ENCODE measurements around the gene PNPLA8. TPM values are rescaled to one million over a fixed set of nuclear protein-coding genes. Genes with fewer than 3 reads are reported as not detected.

PNPLA8 gene
- polyA plus RNA-seq, 1 donor, result 24.1 TPM

DNA sequence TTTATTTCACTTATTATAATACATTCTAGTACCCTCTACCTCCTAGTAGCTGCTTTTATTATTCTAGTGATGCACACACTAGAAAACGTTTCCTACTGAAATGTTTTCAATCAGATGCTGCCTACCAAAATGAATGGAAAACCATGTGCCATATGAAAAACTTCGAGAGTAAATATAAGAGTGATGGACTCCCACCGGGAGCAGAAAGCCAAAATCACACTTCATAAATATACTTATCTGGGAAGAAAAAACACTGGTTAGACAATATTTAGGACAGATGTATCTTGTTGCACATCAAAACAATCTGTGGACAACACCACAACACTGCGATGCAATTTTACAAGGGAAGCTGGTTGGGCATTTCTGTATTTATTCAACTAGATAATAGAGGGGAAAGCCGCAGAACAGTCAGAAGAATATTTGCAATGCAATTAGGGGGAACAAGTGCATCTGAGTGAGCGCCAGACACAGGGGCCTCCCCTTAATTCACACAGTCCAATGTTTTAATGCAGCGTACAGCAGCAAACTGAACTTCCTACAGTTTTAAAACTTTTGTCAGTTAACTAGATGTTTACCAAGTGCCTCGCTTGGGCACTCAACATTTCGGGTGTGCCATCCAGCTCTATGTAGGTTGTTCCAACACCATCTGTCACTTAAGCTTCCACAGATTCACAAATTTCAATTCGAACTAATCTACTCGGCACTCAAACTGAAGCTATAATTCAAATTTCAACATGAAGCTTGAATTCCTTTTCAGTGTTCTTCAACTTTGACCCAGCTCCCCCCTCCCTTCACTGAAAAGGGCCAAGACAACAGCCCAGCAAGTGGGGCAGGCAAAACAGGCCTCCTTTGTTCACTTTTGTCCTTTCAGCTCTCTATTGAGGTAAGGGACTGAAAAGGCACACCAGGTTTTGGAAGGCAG lies 77.1 kb downstream of the PNPLA8 start:
- Histone ChIP-seq H3K27me3 (ENCODE audit: control insufficient read depth, insufficient read depth, low read length) (no peaks in the 10 kb centered on the region), H3K27ac (ENCODE audit: low read length) (no peak overlapping the region), H3K4me1 (ENCODE audit: control insufficient read depth, insufficient read depth, low read length) (peaks cover 5% of the 10 kb centered on the region), H3K9me3 (ENCODE audit: control insufficient read depth, low read depth, low read length) (no peaks in the 10 kb centered on the region), H3K36me3 (ENCODE audit: control insufficient read depth, insufficient read depth, low read length) (no peaks in the 10 kb centered on the region), H3K4me3 (ENCODE audit: low read length) (no peak overlapping the region)
- no peak for DNase-seq
- WGBS (ENCODE audit: insufficient coverage, low lambda C conversion rate), result 68% methylated on average over 4 of the region's 11 CpGs

DNA sequence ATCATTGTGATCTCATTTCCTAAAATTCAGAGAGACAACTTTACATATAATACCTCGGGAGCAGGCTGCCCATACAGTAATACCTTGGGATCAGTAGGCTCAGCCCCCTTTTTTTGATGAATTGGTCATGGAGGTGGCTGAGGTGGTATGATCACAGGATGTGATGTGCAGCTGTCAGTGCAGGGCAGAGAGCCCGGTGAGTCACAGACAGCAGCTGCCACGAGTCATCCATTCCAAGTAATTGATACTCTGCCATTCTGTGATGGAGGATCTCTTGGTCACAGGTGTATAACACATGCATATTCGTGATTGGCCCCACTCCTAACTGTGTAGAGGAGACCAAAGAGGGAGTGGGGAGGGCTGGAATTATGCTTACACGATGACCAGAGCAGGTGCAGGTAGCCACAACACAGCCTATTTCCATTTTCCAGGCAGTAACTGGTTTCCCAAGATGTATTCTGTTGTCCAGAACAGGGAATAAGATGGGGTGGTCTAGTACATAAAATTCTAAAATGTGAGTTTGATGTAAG lies 83.8 kb downstream of the PNPLA8 start:
- no peak for DNase-seq
- H3K9me3 ChIP-seq (ENCODE audit: control insufficient read depth, low read depth, low read length), result no peaks in the 10 kb centered on the region
- H3K27me3 ChIP-seq (ENCODE audit: control insufficient read depth, insufficient read depth, low read length), result no peaks in the 10 kb centered on the region
- no CpG with 5 or more reads among the region's 5 CpGs for WGBS (ENCODE audit: insufficient coverage, low lambda C conversion rate)
- no peaks in the 10 kb centered on the region for H3K4me1 ChIP-seq (ENCODE audit: control insufficient read depth, insufficient read depth, low read length)
- H3K27ac ChIP-seq (ENCODE audit: low read length), result no peak overlapping the region
- no peaks in the 10 kb centered on the region for H3K36me3 ChIP-seq (ENCODE audit: control insufficient read depth, insufficient read depth, low read length)
- H3K4me3 ChIP-seq (ENCODE audit: low read length), result no peak overlapping the region

DNA sequence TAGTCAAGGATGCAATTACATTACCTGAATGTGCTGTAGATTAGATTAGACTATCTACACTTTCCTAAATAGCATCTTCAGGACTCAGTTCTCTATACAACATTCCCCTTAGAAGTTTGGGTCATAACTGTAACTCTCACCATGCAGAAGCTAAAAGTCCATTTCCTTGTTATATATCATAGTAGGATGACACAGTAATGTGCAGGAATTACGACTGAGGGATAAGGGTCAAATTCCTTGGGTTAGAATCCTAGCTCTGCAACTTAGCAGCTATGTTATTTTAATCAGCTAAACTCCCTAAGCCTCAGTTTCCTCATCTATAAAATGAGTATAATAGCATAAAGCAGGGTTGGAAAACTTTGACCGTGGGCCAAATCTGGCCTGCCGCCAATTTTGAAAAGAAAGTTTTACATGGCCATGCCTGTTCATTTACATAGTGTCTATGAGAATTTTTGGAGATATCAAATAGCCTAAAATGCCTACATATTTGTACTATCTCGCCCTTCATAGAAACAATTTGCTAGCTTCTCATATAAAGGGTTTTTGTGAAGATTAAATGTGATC lies 84.5 kb downstream of the PNPLA8 start:
- DNase-seq, result peak in 1 of 2 donors; percentile 39
- no peak overlapping the region for H3K27ac ChIP-seq (ENCODE audit: low read length)
- no peaks in the 10 kb centered on the region for H3K4me1 ChIP-seq (ENCODE audit: control insufficient read depth, insufficient read depth, low read length)
- H3K36me3 ChIP-seq (ENCODE audit: control insufficient read depth, insufficient read depth, low read length), result no peaks in the 10 kb centered on the region
- H3K4me3 ChIP-seq (ENCODE audit: low read length), result no peak overlapping the region
- H3K9me3 ChIP-seq (ENCODE audit: control insufficient read depth, low read depth, low read length), result no peaks in the 10 kb centered on the region
- WGBS (ENCODE audit: insufficient coverage, low lambda C conversion rate), result 100% methylated on average over 1 of the region's 4 CpGs
- H3K27me3 ChIP-seq (ENCODE audit: control insufficient read depth, insufficient read depth, low read length), result no peaks in the 10 kb centered on the region

DNA sequence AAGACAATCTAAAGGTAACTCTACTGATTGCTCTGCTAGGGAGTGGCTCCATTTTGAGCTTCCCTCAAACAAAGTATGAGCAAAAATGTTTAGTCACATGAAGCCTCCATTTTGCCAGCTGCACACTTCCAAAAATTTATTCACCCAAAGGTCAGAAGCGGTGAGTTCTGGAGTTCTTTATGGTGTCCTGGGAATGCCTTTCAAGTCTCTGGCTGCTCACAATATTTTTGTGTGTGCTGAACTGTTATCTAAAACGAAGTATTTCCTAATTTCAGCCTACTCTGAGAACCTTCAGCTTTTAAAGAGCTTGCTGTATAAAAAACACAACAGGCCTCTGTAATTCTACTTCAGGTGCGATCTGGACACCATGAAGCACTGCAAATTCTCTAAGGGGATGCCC lies 85.3 kb downstream of the PNPLA8 start:
- Histone ChIP-seq H3K4me1 (ENCODE audit: control insufficient read depth, insufficient read depth, low read length) (no peaks in the 10 kb centered on the region), H3K27me3 (ENCODE audit: control insufficient read depth, insufficient read depth, low read length) (no peaks in the 10 kb centered on the region), H3K9me3 (ENCODE audit: control insufficient read depth, low read depth, low read length) (no peaks in the 10 kb centered on the region), H3K27ac (ENCODE audit: low read length) (no peak overlapping the region), H3K4me3 (ENCODE audit: low read length) (no peak overlapping the region), H3K36me3 (ENCODE audit: control insufficient read depth, insufficient read depth, low read length) (no peaks in the 10 kb centered on the region)
- no CpG with 5 or more reads among the region's 3 CpGs for WGBS (ENCODE audit: insufficient coverage, low lambda C conversion rate)
- no peak for DNase-seq

DNA sequence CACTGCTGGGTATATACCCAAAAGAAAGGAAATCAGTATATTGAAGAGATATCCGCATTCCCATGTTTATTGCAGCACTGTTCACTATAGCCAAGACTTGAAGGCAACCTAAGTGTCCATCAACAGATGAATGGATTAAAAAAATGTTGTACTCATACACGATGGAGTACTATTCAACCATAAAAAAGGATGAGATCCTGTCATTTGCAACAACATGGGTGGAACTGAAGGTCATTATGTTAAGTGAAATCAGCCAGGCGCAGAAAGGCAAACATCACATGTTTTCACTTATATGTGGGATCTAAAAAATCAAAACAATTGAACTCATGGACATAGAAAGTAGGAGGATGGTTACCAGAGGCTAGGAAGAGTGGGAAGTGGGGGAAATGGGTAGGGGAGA lies 89.0 kb downstream of the PNPLA8 start:
- 100% methylated on average over 1 of the region's 3 CpGs for WGBS (ENCODE audit: insufficient coverage, low lambda C conversion rate)
- no peaks in the 10 kb centered on the region for H3K4me1 ChIP-seq (ENCODE audit: control insufficient read depth, insufficient read depth, low read length)
- H3K36me3 ChIP-seq (ENCODE audit: control insufficient read depth, insufficient read depth, low read length), result no peaks in the 10 kb centered on the region
- no peaks in the 10 kb centered on the region for H3K27me3 ChIP-seq (ENCODE audit: control insufficient read depth, insufficient read depth, low read length)
- no peaks in the 10 kb centered on the region for H3K9me3 ChIP-seq (ENCODE audit: control insufficient read depth, low read depth, low read length)
- H3K4me3 ChIP-seq (ENCODE audit: low read length), result no peak overlapping the region
- no peak overlapping the region for H3K27ac ChIP-seq (ENCODE audit: low read length)
- no peak for DNase-seq

DNA sequence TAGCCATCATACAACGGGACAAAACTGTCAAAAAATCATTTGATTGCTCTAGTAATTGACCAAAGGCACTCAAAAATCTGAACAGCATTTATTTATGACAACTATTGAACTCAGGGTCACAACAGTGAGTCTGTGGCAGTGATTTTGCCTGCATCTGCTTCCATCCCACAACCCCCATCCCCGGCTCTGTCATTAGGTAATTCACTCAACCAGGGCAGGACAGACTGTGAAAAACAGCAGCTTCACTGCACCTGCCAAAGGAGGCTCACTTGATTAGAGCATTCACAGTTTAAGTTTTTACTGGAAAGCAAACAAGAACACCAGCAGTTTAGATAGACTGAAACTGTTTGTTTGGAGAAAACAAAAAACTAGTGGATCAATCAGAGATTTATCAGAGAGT lies 91.9 kb downstream of the PNPLA8 start:
- DNase-seq, result no peak
- no peak overlapping the region for H3K27ac ChIP-seq (ENCODE audit: low read length)

DNA sequence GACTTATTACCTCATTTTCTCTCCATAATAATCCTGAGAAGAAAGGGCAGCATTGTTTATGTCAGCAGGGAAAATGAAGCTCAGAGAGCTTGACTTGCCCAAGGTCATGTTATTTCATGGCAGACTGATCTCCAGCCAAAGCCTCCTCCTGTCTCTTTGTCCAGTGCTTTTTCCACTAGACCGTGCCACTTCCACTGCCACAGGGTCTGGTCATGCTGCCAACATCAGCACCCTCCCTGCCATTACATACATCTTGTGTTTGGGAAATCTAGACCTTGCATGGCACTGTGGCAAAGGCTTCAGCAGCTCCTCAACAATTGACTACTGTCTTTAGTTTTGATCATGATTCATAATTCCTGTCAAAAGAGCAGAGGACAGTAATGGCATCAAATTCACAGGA lies 94.8 kb downstream of the PNPLA8 start:
- Histone ChIP-seq H3K4me1 (ENCODE audit: control insufficient read depth, insufficient read depth, low read length) (no peaks in the 10 kb centered on the region), H3K27ac (ENCODE audit: low read length) (no peak overlapping the region), H3K36me3 (ENCODE audit: control insufficient read depth, insufficient read depth, low read length) (no peaks in the 10 kb centered on the region), H3K27me3 (ENCODE audit: control insufficient read depth, insufficient read depth, low read length) (no peaks in the 10 kb centered on the region), H3K4me3 (ENCODE audit: low read length) (no peak overlapping the region), H3K9me3 (ENCODE audit: control insufficient read depth, low read depth, low read length) (no peaks in the 10 kb centered on the region)
- no CpG with 5 or more reads among the region's 1 CpG for WGBS (ENCODE audit: insufficient coverage, low lambda C conversion rate)
- no peak for DNase-seq

More for the DNA sequence above, 91.9 kb downstream of the PNPLA8 start:
- Histone ChIP-seq H3K27me3 (ENCODE audit: control insufficient read depth, insufficient read depth, low read length) (no peaks in the 10 kb centered on the region), H3K4me3 (ENCODE audit: low read length) (no peak overlapping the region), H3K4me1 (ENCODE audit: control insufficient read depth, insufficient read depth, low read length) (no peaks in the 10 kb centered on the region), H3K36me3 (ENCODE audit: control insufficient read depth, insufficient read depth, low read length) (no peaks in the 10 kb centered on the region), H3K9me3 (ENCODE audit: control insufficient read depth, low read depth, low read length) (no peaks in the 10 kb centered on the region)
- WGBS (ENCODE audit: insufficient coverage, low lambda C conversion rate), result no CpG with 5 or more reads among the region's 2 CpGs

DNA sequence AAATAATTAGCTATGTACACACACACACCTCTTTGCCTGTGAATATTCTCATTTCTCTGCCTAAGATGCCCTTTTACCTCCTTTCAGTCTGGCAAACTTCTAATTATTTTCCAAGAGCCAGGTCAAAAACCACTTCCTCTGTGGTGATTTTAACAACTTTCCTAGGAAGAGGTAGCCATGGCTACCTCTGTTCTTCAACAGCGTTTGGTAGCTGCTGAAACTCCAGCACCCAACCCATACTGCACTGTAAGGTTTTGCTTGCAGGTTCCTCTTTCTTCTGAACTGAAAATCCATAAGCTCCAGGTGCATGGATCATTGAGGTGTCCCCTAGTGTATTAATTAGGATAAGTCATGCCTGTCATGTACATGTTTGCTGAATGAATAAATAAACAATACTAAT lies 95.3 kb downstream of the PNPLA8 start:
- no peak for DNase-seq
- H3K36me3 ChIP-seq (ENCODE audit: control insufficient read depth, insufficient read depth, low read length), result no peaks in the 10 kb centered on the region
- H3K9me3 ChIP-seq (ENCODE audit: control insufficient read depth, low read depth, low read length), result no peaks in the 10 kb centered on the region
- H3K27me3 ChIP-seq (ENCODE audit: control insufficient read depth, insufficient read depth, low read length), result no peaks in the 10 kb centered on the region
- H3K4me1 ChIP-seq (ENCODE audit: control insufficient read depth, insufficient read depth, low read length), result no peaks in the 10 kb centered on the region
- WGBS (ENCODE audit: insufficient coverage, low lambda C conversion rate), result no CpG with 5 or more reads among the region's 1 CpG
- H3K27ac ChIP-seq (ENCODE audit: low read length), result no peak overlapping the region
- no peak overlapping the region for H3K4me3 ChIP-seq (ENCODE audit: low read length)

DNA sequence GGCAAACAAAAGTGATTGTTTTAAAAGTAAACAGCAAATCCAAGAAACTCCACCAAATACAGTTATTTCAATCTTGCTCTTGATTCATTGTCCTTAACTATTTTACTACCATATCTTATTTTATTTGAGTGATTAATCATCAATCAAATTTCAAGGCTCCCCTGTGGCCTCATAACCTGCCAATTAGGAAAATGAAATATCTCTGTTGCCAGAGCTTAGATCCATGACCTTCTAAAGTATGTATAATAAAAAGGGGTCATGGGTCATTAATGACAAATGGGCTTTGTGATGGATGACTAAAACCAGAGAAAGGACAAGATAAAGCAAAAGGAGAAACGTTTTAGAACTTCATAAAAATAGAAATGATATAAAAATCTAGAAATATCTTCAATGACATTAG lies 98.2 kb downstream of the PNPLA8 start:
- no peak overlapping the region for H3K4me3 ChIP-seq (ENCODE audit: low read length)
- DNase-seq, result no peak
- no peaks in the 10 kb centered on the region for H3K9me3 ChIP-seq (ENCODE audit: control insufficient read depth, low read depth, low read length)
- WGBS (ENCODE audit: insufficient coverage, low lambda C conversion rate), result 57% methylated on average over 1 of the region's 1 CpG
- no peaks in the 10 kb centered on the region for H3K36me3 ChIP-seq (ENCODE audit: control insufficient read depth, insufficient read depth, low read length)
- no peak overlapping the region for H3K27ac ChIP-seq (ENCODE audit: low read length)
- no peaks in the 10 kb centered on the region for H3K27me3 ChIP-seq (ENCODE audit: control insufficient read depth, insufficient read depth, low read length)
- H3K4me1 ChIP-seq (ENCODE audit: control insufficient read depth, insufficient read depth, low read length), result no peaks in the 10 kb centered on the region

DNA sequence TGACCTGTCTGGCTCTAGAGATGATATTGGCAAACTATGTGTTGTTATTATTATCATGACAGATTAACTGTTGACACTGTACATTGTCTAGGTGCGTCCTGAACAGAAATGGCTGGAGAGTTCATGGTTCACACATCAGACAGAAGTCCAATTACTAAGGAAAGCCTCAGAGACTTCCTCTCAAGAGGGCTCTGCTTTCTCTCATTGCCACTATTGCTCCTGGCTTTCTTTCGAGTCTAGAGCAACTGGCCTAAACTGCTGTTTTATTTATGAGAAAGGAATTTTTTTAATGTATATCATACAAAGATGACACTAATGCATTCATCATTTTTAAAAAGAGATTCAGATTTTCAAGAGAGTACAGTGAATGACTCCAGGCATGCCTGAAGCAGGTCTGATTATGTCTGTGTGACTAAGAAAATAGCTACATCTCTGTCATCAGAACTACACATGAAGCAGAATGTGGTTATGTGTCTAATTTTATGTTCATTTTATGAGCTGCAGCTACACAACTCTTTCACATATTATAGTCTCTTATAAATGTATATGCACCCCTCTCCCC lies 100.1 kb downstream of the PNPLA8 start:
- WGBS (ENCODE audit: insufficient coverage, low lambda C conversion rate), result no CpG with 5 or more reads among the region's 2 CpGs
- no peaks in the 10 kb centered on the region for H3K36me3 ChIP-seq (ENCODE audit: control insufficient read depth, insufficient read depth, low read length)
- H3K27me3 ChIP-seq (ENCODE audit: control insufficient read depth, insufficient read depth, low read length), result no peaks in the 10 kb centered on the region
- H3K4me1 ChIP-seq (ENCODE audit: control insufficient read depth, insufficient read depth, low read length), result no peaks in the 10 kb centered on the region
- H3K27ac ChIP-seq (ENCODE audit: low read length), result no peak overlapping the region
- H3K9me3 ChIP-seq (ENCODE audit: control insufficient read depth, low read depth, low read length), result no peaks in the 10 kb centered on the region
- no peak for DNase-seq
- H3K4me3 ChIP-seq (ENCODE audit: low read length), result no peak overlapping the region
